Measurements from ENCODE around the gene FAM228B. TPM values are rescaled to one million over a fixed set of nuclear protein-coding genes. Genes with fewer than 3 reads are reported as not detected.

Gene FAM228B
- total RNA-seq, 1 donor from 2014 or later: 18.9 TPM

GRCh38 chr2:24152413-24153197 lies 29.3 kb downstream of the FAM228B start:
- H3K27ac Mint-ChIP-seq (ENCODE audit: unreplicated experiment): no peak overlapping the region
- no peak overlapping the region for H3K4me3 Mint-ChIP-seq (ENCODE audit: unreplicated experiment)
- no peaks in the 10 kb centered on the region for H3K27me3 Mint-ChIP-seq (ENCODE audit: unreplicated experiment)
- H3K9me3 Mint-ChIP-seq (ENCODE audit: unreplicated experiment): peaks cover 2% of the 10 kb centered on the region
- peaks cover 12% of the 10 kb centered on the region for H3K36me3 Mint-ChIP-seq (ENCODE audit: unreplicated experiment)
- no peak for DNase-seq
- no peak for TF ChIP-seq CTCF (IDR thresholded peaks at IDR 0.05; ENCODE audit: partially characterized antibody, unreplicated experiment)
- no peaks in the 10 kb centered on the region for H3K4me1 Mint-ChIP-seq (ENCODE audit: low read depth, unreplicated experiment)

GRCh38 chr2:24153478-24153877 lies 30.2 kb downstream of the FAM228B start:
- H3K4me1 Mint-ChIP-seq (ENCODE audit: low read depth, unreplicated experiment): no peaks in the 10 kb centered on the region
- H3K27me3 Mint-ChIP-seq (ENCODE audit: unreplicated experiment): no peaks in the 10 kb centered on the region

GRCh38 chr2:24158131-24158530 lies 34.9 kb downstream of the FAM228B start:
- no peak overlapping the region for H3K27ac Mint-ChIP-seq (ENCODE audit: unreplicated experiment)
- H3K4me1 Mint-ChIP-seq (ENCODE audit: low read depth, unreplicated experiment): no peaks in the 10 kb centered on the region
- H3K27me3 Mint-ChIP-seq (ENCODE audit: unreplicated experiment): no peaks in the 10 kb centered on the region
- no peak overlapping the region for H3K4me3 Mint-ChIP-seq (ENCODE audit: unreplicated experiment)
- H3K9me3 Mint-ChIP-seq (ENCODE audit: unreplicated experiment): no peaks in the 10 kb centered on the region
- H3K36me3 Mint-ChIP-seq (ENCODE audit: unreplicated experiment): peaks cover 22% of the 10 kb centered on the region
- TF ChIP-seq CTCF (IDR thresholded peaks at IDR 0.05; ENCODE audit: partially characterized antibody, unreplicated experiment): no peak
- no peak for DNase-seq

More at GRCh38 chr2:24153478-24153877, 30.2 kb downstream of the FAM228B start:
- Mint-ChIP-seq H3K27ac (ENCODE audit: unreplicated experiment) (no peak overlapping the region), H3K4me3 (ENCODE audit: unreplicated experiment) (no peak overlapping the region), H3K36me3 (ENCODE audit: unreplicated experiment) (peaks cover 13% of the 10 kb centered on the region), H3K9me3 (ENCODE audit: unreplicated experiment) (peaks cover 2% of the 10 kb centered on the region)
- no peak for DNase-seq
- no peak for TF ChIP-seq CTCF (IDR thresholded peaks at IDR 0.05; ENCODE audit: partially characterized antibody, unreplicated experiment)

GRCh38 chr2:24159708-24160107 lies 36.4 kb downstream of the FAM228B start:
- Mint-ChIP-seq H3K36me3 (ENCODE audit: unreplicated experiment) (peaks cover 22% of the 10 kb centered on the region), H3K4me3 (ENCODE audit: unreplicated experiment) (no peak overlapping the region), H3K27ac (ENCODE audit: unreplicated experiment) (no peak overlapping the region), H3K9me3 (ENCODE audit: unreplicated experiment) (no peaks in the 10 kb centered on the region), H3K27me3 (ENCODE audit: unreplicated experiment) (no peaks in the 10 kb centered on the region), H3K4me1 (ENCODE audit: low read depth, unreplicated experiment) (no peaks in the 10 kb centered on the region)
- no peak for DNase-seq
- TF ChIP-seq CTCF (IDR thresholded peaks at IDR 0.05; ENCODE audit: partially characterized antibody, unreplicated experiment): no peak

GRCh38 chr2:24160761-24161160 lies 37.5 kb downstream of the FAM228B start:
- H3K4me1 Mint-ChIP-seq (ENCODE audit: low read depth, unreplicated experiment): peaks cover 4% of the 10 kb centered on the region
- no peak for TF ChIP-seq CTCF (IDR thresholded peaks at IDR 0.05; ENCODE audit: partially characterized antibody, unreplicated experiment)
- no peaks in the 10 kb centered on the region for H3K27me3 Mint-ChIP-seq (ENCODE audit: unreplicated experiment)
- H3K27ac Mint-ChIP-seq (ENCODE audit: unreplicated experiment): no peak overlapping the region
- no peak for DNase-seq
- peaks cover 22% of the 10 kb centered on the region for H3K36me3 Mint-ChIP-seq (ENCODE audit: unreplicated experiment)
- no peak overlapping the region for H3K4me3 Mint-ChIP-seq (ENCODE audit: unreplicated experiment)
- no peaks in the 10 kb centered on the region for H3K9me3 Mint-ChIP-seq (ENCODE audit: unreplicated experiment)
